WI38 (cell line): ENCODE measurements around the gene EHD1.

Source experiments
- H3K4me3 ChIP-seq: 2 replicates; pipeline ENCODE4 v1.5.1; 2011; ENCODE audit warnings: low read depth, mild to moderate bottlenecking, control low read depth, low read length
- CTCF ChIP-seq: IDR thresholded peaks from 2 replicates; pipeline ENCODE4 v1.5.1; 2012; ENCODE audit warnings: low read depth, mild to moderate bottlenecking, control low read depth, low read length

The EHD1 gene

GRCh38 chr11:64859542-64860414, 18.6 kb downstream of the EHD1 start:
- no peak for TF ChIP-seq CTCF
- H3K4me3 ChIP-seq: no peak overlapping the region

GRCh38 chr11:64858467-64859263, 19.8 kb downstream of the EHD1 start:
- TF ChIP-seq CTCF: no peak
- no peak overlapping the region for H3K4me3 ChIP-seq

GRCh38 chr11:64857485-64857884, 20.9 kb downstream of the EHD1 start:
- H3K4me3 ChIP-seq: no peak overlapping the region
- TF ChIP-seq CTCF: no peak

- no peak overlapping the region for H3K4me3 ChIP-seq
- no peak for TF ChIP-seq CTCF
These were observed 21.8 kb downstream of the EHD1 start for GRCh38 chr11:64856382-64857227.

- TF ChIP-seq CTCF: no peak
- no peak overlapping the region for H3K4me3 ChIP-seq
These were observed 22.7 kb downstream of the EHD1 start for GRCh38 chr11:64855596-64856304.

GRCh38 chr11:64854534-64855502, 23.6 kb downstream of the EHD1 start:
- TF ChIP-seq CTCF: no peak
- H3K4me3 ChIP-seq: no peak overlapping the region
